ENCODE measurements around the gene RAB5IF. TPM values are rescaled to one million over a fixed set of nuclear protein-coding genes. Genes with fewer than 3 reads are reported as not detected.
A peak's percentile ranks its signal among the peaks of the same experiment; 100 is the strongest.
"Not testable (repeated sequence)": the region's sequence is repeated elsewhere in the genome, so short reads cannot be mapped to it uniquely, and the experiment has no call there.

Gene RAB5IF, protein sequence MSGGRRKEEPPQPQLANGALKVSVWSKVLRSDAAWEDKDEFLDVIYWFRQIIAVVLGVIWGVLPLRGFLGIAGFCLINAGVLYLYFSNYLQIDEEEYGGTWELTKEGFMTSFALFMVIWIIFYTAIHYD
- 100 to 1,000 TPM; 142 to 153 (median 147) TPM for total RNA-seq

DNA sequence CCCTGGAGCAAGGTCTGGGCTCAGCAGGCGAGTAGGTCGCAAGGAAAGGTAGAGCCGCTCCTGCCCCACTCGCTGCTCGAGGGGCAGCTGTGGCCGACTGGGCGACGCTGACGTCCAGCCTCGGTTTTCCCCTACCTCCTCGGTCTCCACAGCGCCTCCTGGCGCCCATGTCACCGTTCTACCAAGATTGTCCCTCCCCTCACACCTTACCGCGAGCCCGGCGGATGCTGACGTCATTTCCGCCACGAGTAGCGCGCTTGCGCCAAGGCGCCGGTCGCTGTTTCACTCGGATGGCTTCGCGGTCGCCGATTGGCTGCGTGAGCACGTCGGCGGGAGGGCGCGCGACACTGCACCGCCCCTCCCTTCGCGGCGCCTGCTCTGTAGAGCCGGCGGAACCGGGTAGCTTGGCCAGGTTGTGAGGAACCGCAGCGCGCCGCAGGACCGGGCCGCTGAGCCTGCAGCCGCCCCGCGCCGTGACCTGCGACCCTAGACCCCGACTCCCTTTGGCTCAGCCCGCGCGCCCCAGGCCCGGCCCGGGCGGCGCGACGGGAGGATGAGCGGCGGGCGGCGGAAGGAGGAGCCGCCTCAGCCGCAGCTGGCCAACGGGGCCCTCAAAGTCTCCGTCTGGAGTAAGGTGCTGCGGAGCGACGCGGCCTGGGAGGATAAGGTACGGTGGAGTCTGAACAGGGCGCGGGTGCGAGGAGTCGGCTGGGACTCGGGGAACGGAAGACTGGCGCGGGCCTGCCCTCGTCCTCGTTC is at the start of gene RAB5IF:
TSS of gene RAB5IF (plus strand) at position 381 of the 759 bp plus-strand sequence. CDS start at position 554, 173 bp downstream.
- H3K27me3 Mint-ChIP-seq (ENCODE audit: low read depth): no peaks in the 10 kb centered on the region
- peaks cover 8% of the 10 kb centered on the region for H3K36me3 Mint-ChIP-seq (ENCODE audit: insufficient read depth)
- H3K4me1 Mint-ChIP-seq (ENCODE audit: low read depth): peaks cover 22% of the 10 kb centered on the region
- DNase-seq (peak; percentile 99), ATAC-seq (peak; percentile 94 to 95)
- H3K9me3 Mint-ChIP-seq: no peaks in the 10 kb centered on the region
- H3K4me3 Mint-ChIP-seq: peak within 1 kb of the TSS; percentile 99

DNA sequence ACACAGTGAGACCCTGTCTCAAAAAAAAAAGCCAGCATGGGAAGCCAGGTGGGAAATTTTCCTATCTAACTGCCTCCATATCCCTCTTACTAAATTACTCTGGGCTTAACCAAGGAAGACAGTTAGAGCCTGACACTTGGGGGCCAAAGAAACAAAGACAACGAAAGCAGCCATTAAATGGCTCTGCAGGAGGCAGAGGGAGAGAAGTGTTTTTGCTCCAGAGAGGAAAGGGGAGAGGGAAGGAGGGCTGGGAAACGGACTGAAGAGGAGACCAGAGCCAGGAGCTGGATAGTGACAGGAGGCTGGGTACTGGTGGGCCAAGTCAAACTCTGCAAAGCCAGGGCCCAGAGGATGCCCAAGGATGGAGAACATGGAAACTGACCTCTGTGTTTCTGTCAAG is 42.9 kb upstream of the RAB5IF start:
- no peaks in the 10 kb centered on the region for H3K27me3 Mint-ChIP-seq (ENCODE audit: low read depth)
- H3K4me1 Mint-ChIP-seq (ENCODE audit: low read depth): no peaks in the 10 kb centered on the region
- no peak overlapping the region for H3K4me3 Mint-ChIP-seq
- DNase-seq (no peak), ATAC-seq (no peak)
- H3K36me3 Mint-ChIP-seq (ENCODE audit: insufficient read depth): no peaks in the 10 kb centered on the region
- H3K9me3 Mint-ChIP-seq: peaks cover 4% of the 10 kb centered on the region

DNA sequence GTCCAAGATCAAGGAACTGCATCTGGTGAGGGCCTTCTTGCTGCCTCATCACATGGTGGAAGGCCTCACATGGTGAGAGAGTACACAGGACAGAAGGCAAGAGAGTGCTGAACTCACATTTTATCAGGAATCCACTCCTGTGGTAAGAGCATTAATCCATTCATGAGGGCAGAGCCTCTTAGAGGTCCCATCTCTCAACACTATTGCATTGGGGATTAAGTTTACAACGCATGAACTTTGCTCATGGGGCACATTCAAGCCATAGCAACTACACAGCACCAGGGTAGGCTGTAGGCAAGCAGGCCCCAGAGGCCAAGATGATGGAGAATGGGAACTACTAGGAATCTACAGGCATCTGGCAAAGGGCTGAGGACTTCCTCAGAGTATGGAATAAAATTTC is 42.2 kb upstream of the RAB5IF start:
- no peak for ATAC-seq

DNA sequence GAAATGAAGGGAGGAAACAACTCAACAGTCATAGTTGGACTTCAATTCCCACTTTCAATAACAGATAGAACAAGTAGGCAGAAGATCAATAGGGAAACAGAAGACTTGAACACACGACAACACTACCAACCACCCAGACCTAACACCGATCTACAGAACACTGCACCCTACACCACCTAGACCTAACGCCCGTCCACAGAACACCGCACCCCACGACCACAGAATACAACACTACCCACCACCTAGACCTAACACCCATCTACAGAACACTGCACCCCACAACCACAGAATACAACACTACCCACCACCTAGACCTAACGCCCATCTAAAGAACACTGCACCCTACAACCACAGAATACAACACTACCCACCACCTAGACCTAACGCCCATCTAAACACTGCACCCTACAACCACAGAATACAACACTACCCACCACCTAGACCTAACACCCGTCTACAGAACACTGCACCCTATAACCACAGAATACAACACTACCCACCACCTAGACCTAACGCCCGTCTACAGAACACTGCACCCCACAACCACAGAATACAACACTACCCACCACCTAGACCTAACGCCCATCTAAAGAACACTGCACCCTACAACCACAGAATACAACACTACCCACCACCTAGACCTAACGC is 41.4 kb upstream of the RAB5IF start:
- H3K27me3 Mint-ChIP-seq (ENCODE audit: low read depth); H3K4me3 Mint-ChIP-seq; H3K36me3 Mint-ChIP-seq (ENCODE audit: insufficient read depth); ATAC-seq; DNase-seq; H3K4me1 Mint-ChIP-seq (ENCODE audit: low read depth); H3K9me3 Mint-ChIP-seq: not testable (repeated sequence)

More for the DNA sequence above, 42.2 kb upstream of the RAB5IF start:
- no peaks in the 10 kb centered on the region for H3K27me3 Mint-ChIP-seq (ENCODE audit: low read depth)
- H3K36me3 Mint-ChIP-seq (ENCODE audit: insufficient read depth): no peaks in the 10 kb centered on the region
- H3K4me1 Mint-ChIP-seq (ENCODE audit: low read depth): no peaks in the 10 kb centered on the region
- peaks cover 4% of the 10 kb centered on the region for H3K9me3 Mint-ChIP-seq
- no peak overlapping the region for H3K4me3 Mint-ChIP-seq
- no peak for DNase-seq

DNA sequence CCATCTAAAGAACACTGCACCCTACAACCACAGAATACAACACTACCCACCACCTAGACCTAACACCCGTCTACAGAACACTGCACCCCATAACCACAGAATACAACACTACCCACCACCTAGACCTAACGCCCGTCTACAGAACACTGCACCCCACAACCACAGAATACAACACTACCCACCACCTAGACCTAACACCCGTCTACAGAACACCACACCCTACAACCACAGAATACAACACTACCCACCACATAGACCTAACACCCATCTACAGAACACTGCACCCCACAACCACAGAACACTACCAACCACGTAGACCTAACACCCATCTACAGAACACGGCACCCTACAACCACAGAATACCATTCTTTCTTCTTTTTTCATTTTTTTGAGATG is 40.9 kb upstream of the RAB5IF start:
- DNase-seq; H3K4me1 Mint-ChIP-seq (ENCODE audit: low read depth); H3K4me3 Mint-ChIP-seq; H3K9me3 Mint-ChIP-seq; ATAC-seq; H3K27me3 Mint-ChIP-seq (ENCODE audit: low read depth); H3K36me3 Mint-ChIP-seq (ENCODE audit: insufficient read depth): not testable (repeated sequence)

DNA sequence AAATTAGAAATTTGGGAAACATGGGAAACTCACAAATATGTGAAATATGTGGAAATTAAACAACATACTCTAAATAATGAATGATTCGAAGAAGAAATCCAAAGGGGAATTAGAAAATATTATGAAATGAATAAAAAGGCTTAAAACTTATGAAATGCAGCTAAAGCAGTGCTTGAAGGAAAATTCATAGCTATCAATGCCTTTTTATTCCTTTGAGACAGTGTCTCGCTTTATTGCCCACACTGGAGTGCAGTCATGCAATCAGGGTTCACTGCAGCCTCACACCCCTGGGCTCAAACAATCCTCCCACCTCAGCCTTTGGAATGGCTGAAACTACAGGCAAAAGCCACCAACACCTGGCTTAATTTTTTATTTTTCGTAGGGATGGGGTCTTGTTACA is 40.1 kb upstream of the RAB5IF start:
- DNase-seq: no peak
- Mint-ChIP-seq H3K36me3 (ENCODE audit: insufficient read depth) (no peaks in the 10 kb centered on the region), H3K4me3 (no peak overlapping the region), H3K4me1 (ENCODE audit: low read depth) (no peaks in the 10 kb centered on the region), H3K9me3 (peaks cover 4% of the 10 kb centered on the region), H3K27me3 (ENCODE audit: low read depth) (no peaks in the 10 kb centered on the region)
- no peak for ATAC-seq

DNA sequence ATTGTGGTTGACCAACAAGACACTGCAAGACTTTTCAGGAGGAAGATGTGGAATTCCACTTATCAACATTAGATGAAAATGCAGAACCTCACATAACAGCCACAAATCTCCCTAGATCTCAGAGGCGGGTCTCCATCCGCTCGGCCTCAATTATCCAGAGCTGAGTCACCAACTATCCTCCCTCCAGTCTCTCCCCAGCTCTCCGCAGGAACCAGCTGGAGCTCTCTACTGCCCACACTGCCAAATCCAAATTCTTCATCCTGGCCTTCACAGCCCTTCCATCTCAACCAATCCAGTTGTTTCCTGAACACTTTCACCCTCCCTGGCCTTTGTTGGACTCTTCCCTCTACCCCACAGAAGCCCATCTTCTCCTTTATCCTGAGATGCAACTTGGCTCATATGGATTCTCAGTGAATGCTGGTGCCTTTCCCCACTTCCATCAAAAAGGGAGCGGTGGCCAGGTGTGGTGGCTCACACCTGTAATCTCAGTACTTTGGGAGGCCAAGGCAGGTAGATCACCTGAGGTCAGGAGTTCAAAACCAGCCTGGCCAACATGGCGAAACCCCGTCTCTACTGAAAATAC is 35.6 kb upstream of the RAB5IF start:
- Mint-ChIP-seq H3K4me3 (no peak overlapping the region), H3K27me3 (ENCODE audit: low read depth) (no peaks in the 10 kb centered on the region), H3K36me3 (ENCODE audit: insufficient read depth) (peaks cover 3% of the 10 kb centered on the region), H3K4me1 (ENCODE audit: low read depth) (peaks cover 19% of the 10 kb centered on the region), H3K9me3 (peaks cover 4% of the 10 kb centered on the region)
- ATAC-seq (no peak), DNase-seq (no peak)

DNA sequence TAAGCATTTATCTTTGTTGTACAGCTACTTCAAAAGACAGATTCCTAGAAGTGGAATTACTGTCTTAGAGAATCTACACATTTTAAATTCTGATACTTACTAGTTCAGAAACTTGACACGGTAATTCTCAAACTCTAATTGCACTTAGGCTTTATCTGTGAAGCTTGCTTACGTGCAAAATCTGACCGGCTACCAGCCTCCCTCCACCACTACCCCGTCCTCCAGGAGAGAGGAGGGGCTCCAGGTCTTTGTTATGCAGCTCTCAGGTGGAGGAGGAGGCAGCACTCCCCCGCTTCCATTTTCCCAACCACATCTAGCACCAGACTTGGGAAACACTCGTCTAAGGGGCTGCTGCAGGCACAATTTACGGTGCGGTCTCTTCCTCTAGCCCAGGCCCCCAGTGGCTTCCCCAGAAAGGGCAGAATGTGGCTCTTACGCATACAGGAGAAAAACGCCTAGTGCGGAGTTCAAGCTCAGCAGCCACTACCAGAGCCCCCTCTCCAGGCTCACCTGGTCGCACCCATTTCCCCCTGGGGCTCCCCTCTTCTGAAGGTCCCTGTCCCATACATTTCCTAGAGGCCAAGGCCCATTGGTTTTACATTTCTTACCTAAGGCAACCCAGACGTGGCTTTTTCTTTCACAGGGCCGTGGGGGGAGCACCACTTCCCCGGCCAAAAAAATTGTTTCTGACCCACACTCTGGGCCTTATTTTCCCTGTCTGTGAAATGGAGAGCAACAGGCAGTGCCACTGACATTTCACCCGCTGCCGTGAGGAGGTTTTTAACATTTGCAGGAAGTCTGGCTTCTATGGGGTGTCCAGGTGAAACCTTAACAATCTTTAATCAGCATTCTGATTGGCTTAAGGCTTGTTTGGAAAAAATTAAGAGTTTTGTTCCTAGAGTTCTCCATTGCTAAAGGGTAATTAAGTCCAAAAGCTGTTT is 33.7 kb upstream of the RAB5IF start:
- Mint-ChIP-seq H3K4me3 (peak overlapping the region; percentile 89), H3K27me3 (ENCODE audit: low read depth) (no peaks in the 10 kb centered on the region), H3K36me3 (ENCODE audit: insufficient read depth) (peaks cover 9% of the 10 kb centered on the region), H3K9me3 (no peaks in the 10 kb centered on the region), H3K4me1 (ENCODE audit: low read depth) (peaks cover 36% of the 10 kb centered on the region)
- ATAC-seq: no peak
- DNase-seq: no peak

DNA sequence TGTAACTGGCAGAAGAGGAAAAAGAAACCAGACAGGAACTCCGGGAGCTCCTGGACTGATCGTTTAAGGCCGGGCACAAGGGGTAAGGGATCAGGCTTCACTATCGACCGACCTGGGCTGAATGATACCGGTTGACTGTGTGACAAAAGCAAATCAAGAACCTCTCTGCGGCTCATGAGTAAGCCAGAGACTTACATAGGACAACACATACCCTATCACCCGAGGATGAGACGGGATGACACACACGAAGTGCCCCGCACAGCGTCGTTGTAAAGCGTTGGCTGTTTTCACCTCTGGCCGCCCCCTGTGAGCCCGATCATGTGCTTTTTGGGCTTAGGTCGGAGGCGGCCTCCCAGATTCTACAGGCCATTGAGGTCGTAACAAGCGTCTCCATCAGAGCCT is 32.9 kb upstream of the RAB5IF start:
- Mint-ChIP-seq H3K27me3 (ENCODE audit: low read depth) (no peaks in the 10 kb centered on the region), H3K36me3 (ENCODE audit: insufficient read depth) (peaks cover 9% of the 10 kb centered on the region), H3K4me1 (ENCODE audit: low read depth) (peaks cover 36% of the 10 kb centered on the region), H3K4me3 (peak overlapping the region; percentile 89), H3K9me3 (no peaks in the 10 kb centered on the region)
- DNase-seq (peak; percentile 65), ATAC-seq (peak; percentile 83 to 84)

DNA sequence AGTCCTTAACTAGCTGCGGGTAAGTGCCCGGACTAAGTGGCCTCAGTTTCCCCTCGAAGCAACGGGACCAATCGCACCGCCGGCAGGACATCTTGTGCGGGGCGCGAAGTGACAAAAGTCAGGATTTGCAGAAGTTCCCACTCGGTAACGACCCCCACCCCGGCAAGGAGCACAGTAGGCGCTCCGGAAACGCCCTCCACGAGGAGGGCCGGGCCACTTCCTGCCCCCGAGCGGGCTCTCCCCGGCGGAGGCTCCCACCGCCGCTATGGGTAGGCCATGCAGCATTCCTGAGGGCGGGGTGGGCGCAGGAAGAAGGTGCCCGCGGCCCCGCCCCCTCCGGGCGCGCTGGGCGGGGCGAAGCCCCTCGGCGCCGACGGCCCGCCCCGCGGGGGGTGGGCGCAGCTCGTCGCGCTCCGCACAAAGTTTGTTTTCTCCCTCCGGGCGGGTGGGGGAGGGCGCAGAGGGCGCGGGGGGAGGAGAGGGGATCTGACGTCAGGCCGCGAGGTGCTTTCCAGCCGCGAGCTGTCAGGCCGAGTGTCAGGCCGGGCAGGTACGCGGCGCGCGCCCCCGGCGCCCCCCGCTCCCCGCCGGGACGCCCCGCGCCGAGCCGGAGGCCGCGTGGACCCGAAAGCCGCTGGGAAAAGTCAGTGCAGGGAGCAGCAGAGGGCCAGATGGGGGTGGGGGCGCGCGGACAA is 32.3 kb upstream of the RAB5IF start, which contains the start of gene TGIF2:
TSS of gene TGIF2 (plus strand) at position 495 of the 695 bp plus-strand sequence. CDS start 5,178 bp downstream, outside the sequence.
- Mint-ChIP-seq H3K4me1 (ENCODE audit: low read depth) (peaks cover 36% of the 10 kb centered on the region), H3K36me3 (ENCODE audit: insufficient read depth) (peaks cover 9% of the 10 kb centered on the region), H3K4me3 (peak within 1 kb of the TSS; percentile 95), H3K27me3 (ENCODE audit: low read depth) (no peaks in the 10 kb centered on the region), H3K9me3 (no peaks in the 10 kb centered on the region)
- ATAC-seq (peak; percentile 73 to 78), DNase-seq (peak; percentile 90)

DNA sequence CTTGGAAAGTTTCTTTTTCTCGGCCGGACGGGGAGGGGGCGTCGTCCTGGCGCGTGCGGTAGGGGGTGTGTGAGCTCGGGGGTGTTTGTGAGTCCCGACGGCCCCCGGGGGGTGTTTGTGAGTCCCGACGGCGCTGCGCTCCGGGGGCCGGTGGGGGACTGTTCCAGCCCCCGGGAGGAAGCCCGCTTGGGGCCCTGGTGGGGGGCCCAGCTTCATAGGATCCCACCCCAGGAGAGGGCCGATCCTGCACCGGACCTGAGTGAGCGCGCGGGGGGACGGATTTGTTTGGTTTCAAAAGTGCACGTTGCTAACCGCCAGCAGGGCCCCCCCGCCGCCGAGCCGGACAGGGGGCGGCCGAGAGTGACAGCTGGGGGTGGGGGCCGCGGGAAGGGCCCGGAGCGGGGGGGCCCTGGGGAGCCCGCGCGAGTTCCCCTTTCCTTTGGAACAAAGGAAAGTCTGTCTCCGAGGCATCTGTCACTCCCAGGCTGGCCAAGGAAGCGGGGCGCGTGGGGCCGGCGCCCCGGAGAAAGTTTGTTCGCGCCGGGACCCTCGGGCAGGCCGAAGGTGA is 31.7 kb upstream of the RAB5IF start:
- H3K27me3 Mint-ChIP-seq (ENCODE audit: low read depth): no peaks in the 10 kb centered on the region
- H3K4me1 Mint-ChIP-seq (ENCODE audit: low read depth): peaks cover 38% of the 10 kb centered on the region
- ATAC-seq (peak; percentile 0 to 2), DNase-seq (peak; percentile 34)
- peaks cover 9% of the 10 kb centered on the region for H3K36me3 Mint-ChIP-seq (ENCODE audit: insufficient read depth)
- H3K4me3 Mint-ChIP-seq: peak overlapping the region; percentile 95
- no peaks in the 10 kb centered on the region for H3K9me3 Mint-ChIP-seq

DNA sequence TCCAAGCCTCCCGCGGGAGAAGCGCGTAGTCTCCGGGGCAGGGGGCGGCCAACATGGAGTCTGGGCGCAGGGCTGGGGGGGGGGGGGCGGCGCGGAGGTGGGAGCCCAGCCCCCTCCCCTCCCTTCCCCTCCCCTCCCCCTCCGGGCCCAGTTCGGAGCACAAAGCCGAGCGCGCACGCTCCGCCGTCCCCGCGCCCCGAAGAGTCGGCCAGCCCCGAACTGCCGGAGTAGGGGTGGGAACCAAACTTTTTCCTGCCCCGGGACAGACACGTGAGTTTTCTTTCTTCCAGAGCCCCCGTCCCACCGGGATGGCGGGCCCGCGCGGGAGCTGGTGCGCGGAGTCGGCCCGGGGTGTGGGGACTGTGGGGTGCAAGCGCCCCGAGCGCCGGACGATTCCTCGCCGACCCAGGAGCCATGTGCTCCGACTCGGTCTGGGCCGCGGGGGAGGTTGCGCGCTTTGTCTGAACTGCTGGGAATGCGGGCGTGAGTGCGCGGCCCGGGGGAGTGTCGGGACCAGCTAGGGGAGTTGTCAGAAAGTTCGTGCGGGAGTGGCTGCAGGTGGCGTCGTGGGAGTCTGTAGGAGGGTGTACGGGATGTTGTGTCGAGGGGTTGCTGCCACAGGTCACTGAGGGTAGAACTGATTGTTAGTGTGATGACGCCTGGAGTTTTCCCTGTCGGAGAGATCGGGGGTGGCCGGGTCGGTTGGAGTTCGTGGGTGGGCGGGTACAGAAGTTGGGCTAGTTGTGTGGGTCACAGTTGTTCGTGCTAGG is 31.0 kb upstream of the RAB5IF start:
- peak; percentile 58 for DNase-seq
- Mint-ChIP-seq H3K9me3 (no peaks in the 10 kb centered on the region), H3K27me3 (ENCODE audit: low read depth) (no peaks in the 10 kb centered on the region), H3K36me3 (ENCODE audit: insufficient read depth) (peaks cover 12% of the 10 kb centered on the region), H3K4me1 (ENCODE audit: low read depth) (peaks cover 39% of the 10 kb centered on the region), H3K4me3 (peak overlapping the region; percentile 95)
- peak; percentile 1 to 2 for ATAC-seq

Measured in activated T-cell treated with anti-CD3 and anti-CD28 coated beads, Interleukin-2, amount 50 U/mL, for 4 hours (primary cell).